PC-9 (cell line): ENCODE measurements around the gene KRTAP5-5.

Experiments used
- CTCF ChIP-seq: fragments of 200-600 bp; sonication (generic); conservative IDR thresholded peaks from 2 replicates; pipeline ENCODE4 v1.6.1; 2017; ENCODE audit warnings: mixed run types, antibody characterized with exemption, mild to moderate bottlenecking, moderate library complexity
- EZH2 ChIP-seq: fragments of 200-600 bp; sonication (generic); IDR thresholded peaks from 2 replicates; pipeline ENCODE4 v1.8.0; 2017; ENCODE audit warnings: antibody characterized with exemption, low read depth

GRCh38 chr11:1604181-1604580 lies 25.4 kb upstream of the KRTAP5-5 start:
- TF ChIP-seq CTCF (no peak), EZH2 (no peak)
